Measurements from ENCODE around the gene EPAS1.

DNA sequence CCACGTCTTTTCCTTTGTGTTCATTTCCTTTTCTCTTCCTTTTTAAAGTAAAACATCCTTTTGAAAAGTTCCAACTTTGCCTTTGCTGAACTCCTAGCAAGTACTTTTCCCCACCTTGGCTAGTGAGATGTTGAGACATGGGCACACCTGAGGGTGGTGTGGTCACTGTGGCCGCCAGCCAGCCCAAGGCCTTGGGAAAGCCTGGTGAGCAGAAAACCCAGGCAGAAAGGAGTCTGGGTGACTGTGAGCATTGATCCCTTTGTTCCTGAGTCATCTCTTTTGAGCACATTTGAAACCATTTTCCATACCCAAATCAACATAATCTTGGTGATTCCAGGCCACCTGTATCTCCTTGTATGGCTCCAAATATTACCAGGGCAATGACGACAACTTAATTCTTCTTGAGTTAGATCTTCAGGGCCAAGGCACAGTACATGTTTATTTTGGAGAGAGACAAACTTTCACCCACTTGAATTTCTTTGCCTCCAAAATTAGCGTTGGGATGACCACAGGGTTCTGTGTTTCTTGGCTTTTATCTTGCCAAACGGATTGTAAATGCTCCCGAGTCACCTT lies 14.5 kb downstream of the EPAS1 start:
- TF ChIP-seq, protein P1, sequence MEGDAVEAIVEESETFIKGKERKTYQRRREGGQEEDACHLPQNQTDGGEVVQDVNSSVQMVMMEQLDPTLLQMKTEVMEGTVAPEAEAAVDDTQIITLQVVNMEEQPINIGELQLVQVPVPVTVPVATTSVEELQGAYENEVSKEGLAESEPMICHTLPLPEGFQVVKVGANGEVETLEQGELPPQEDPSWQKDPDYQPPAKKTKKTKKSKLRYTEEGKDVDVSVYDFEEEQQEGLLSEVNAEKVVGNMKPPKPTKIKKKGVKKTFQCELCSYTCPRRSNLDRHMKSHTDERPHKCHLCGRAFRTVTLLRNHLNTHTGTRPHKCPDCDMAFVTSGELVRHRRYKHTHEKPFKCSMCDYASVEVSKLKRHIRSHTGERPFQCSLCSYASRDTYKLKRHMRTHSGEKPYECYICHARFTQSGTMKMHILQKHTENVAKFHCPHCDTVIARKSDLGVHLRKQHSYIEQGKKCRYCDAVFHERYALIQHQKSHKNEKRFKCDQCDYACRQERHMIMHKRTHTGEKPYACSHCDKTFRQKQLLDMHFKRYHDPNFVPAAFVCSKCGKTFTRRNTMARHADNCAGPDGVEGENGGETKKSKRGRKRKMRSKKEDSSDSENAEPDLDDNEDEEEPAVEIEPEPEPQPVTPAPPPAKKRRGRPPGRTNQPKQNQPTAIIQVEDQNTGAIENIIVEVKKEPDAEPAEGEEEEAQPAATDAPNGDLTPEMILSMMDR (IDR thresholded peaks at IDR 0.05), result no peak
- TF ChIP-seq POLR2A (IDR thresholded peaks at IDR 0.05), result no peak
